C4-2B (cell line): ENCODE results near the gene DEDD.

ENCODE experiments used
- ZFX ChIP-seq: fragments of 450-650 bp; IDR thresholded peaks from 2 replicates; pipeline ENCODE4 v1.6.1; 2017
- TF ChIP-seq, protein P1 (sequence below): fragments of 450-650 bp; conservative IDR thresholded peaks from 2 replicates; pipeline ENCODE4 v1.5.1; 2017; ENCODE audit warnings: mild to moderate bottlenecking

DNA sequence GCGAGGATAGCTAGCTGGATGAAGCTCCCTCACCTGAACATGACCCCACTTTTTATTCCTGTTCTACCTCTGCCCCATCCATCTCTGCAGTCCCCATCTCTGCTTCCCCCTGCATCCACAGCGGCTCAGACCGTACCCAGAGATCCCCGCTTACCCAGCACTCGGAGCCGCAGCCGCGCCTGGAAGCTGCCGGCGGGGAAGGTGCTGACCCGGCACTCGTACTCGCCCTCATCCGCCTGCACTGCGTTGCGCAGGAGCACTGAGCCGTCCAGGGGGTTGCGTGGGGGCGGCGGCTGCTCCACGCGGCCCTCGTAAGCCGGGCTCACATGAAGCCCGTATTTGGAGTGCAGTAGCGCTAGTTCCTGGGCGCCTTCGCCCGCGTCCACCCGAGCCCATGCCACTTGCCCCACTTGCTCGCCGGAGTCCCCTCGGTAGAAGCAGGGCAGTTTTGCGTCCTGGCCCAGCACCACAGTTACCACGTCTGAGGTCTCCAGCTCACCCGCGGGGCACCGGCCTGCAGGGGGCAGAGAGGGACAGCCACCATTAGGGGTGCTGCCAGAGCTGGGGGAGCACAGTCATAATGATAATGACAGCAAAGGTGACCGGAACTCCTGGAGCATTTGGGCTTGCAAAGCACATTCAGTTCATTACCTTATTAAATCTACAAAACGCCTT lies 52.9 kb downstream of the DEDD start:
- TF ChIP-seq, protein P1, sequence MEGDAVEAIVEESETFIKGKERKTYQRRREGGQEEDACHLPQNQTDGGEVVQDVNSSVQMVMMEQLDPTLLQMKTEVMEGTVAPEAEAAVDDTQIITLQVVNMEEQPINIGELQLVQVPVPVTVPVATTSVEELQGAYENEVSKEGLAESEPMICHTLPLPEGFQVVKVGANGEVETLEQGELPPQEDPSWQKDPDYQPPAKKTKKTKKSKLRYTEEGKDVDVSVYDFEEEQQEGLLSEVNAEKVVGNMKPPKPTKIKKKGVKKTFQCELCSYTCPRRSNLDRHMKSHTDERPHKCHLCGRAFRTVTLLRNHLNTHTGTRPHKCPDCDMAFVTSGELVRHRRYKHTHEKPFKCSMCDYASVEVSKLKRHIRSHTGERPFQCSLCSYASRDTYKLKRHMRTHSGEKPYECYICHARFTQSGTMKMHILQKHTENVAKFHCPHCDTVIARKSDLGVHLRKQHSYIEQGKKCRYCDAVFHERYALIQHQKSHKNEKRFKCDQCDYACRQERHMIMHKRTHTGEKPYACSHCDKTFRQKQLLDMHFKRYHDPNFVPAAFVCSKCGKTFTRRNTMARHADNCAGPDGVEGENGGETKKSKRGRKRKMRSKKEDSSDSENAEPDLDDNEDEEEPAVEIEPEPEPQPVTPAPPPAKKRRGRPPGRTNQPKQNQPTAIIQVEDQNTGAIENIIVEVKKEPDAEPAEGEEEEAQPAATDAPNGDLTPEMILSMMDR, result no peak
- TF ChIP-seq ZFX, result no peak
